HG02970 (cell line): Measurements from ENCODE around the gene TBX2.
A peak's percentile ranks its signal among the peaks of the same experiment; 100 is the strongest.

Source experiments
- ATAC-seq: cut with Tn5 transposase; IDR thresholded peaks from one replicate; pipeline ENCODE4 v1.9.1; 2021; ENCODE audit warnings: mild to moderate bottlenecking, moderate library complexity, moderate number of reproducible peaks; ENCODE audit not compliant: unreplicated experiment, low FRiP score

TBX2 gene

DNA sequence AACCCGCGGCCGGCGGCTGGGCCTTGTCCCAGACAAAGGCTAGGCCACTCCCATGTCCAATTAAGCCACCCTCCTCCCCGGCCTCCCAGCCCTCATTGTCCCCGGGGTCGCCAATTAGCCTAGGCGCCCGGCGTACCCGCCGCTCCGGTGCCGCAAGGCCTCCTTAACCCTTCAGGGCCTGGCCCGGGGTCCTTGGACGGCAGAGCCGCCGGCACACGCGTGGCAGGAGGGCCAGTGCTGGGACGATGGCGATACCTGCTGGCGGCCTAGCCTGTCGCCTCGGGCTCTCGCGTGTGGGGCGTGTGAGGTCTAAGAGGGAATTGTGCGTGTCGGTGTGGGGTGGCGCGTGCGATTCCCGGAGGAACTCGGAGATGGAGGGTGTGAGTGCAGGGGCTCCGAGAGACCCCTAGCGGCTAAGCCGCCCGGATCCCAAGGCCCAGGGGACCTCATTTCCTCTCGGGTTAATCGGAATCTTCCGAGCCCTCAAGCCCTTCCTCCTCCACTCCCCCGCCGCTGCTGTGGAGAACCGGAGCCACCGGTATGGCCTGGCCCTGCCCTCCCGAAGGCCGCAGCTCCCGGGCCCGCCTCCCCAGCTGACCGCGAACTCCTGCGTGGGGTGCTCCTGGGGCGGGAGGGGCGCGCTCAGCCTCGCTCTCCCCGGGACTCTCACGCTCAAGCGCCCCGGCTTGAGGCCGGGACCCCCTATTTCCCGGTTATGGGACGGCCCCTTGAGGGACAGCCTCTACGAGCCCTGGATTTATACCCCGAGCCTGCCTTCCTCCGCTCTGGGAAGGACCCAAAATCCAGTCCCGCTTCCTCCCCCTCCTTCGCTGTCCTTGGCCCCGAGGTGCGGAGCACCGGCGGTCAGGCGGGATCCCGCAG lies 11.9 kb downstream of the TBX2 start:
- no peak for ATAC-seq

DNA sequence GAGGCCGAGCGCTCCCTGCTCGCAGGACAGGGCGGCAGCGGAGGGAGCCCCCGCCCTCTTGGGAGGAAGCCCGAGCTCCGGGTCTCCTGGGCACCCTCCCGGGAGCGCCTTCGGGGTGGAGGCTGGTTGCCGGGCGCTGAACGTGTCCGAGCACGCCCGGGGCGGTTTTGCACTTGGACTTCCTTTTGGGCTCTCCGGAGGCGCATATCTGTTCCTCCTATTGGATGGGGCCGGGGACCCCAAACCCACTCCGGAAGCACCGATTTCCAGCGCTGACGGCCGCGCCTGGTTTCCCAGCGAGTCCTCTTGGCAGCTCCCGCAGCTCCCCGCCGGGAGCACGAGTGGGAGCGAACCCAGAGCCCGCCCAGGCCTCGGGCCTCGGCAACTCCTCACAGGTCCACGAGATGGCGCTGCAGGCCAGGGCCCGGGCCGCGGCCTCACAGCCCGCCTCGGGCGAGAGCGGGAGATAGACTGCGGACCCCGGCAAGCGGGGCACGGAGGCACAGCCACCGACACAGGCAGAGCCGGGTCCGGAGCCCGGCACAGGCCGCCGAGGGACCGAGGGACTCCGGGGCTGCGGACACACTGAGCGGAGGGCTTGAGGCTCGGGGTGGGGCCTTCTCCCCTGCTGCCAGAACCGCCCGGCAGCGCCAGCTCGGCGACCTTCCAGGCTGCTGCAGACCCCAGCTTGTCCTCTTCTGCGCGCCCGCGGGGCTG lies 12.7 kb downstream of the TBX2 start:
- ATAC-seq: peak; percentile 40

DNA sequence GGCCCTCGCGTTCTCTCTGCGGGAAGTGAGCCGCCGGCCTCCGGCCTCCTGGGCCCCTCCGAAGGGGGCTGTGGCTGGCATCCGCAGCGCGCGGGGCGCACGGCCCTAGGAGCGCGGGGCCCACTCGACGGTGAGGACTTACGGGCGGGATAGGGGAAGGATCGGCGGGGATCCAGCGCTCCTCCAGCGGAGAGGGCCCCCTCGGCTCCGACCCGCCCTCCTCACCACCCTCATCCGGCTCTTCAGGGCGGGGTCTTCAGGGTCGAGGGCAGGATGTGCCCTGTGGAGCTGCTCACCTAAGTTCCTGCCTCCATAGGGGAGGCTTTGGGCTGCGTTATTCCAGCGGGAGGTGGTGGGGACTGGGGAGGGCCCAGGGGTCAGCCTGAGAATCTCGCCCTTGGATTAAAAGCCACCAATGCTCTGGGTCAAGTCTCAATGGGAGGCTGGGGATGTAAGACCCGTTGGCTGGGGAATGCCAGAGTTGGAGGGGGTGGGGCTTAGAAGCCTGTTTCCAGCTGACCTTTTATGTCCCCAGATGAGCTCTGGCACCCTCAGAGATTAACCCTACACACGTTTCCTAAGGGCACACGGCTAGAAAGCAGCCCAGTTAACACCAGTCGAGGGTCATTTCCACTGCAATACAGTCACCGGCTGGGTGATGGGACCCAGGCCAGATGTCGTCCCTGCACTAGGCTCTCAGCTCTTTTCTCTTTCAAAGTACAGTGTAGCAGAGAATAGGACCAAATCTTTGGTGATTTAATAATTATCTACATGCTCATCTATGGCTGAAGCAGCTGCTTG lies 13.4 kb downstream of the TBX2 start:
- no peak for ATAC-seq

DNA sequence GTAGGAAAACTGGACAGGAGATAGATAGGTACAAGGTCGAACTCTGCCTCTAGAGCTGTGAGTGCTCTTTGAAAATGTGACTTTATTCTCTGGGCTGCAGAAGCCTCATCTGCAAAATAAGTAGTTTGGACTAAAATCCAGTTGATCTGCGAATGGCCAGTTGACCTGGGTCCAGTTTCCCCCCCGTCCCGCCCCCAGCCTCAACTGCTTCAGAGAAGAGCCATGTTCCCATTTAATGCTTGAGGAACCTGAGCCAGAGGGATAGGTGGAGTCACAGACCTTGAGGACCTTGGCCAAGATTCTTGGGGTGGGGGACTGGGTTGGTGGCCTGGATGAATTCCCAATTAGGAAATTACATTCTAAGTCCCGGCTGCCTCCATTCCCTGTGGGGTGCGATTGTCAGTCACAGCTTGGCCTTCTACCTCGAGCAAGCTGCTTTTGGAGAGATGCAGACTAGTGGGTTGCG lies 14.1 kb downstream of the TBX2 start:
- no peak for ATAC-seq

DNA sequence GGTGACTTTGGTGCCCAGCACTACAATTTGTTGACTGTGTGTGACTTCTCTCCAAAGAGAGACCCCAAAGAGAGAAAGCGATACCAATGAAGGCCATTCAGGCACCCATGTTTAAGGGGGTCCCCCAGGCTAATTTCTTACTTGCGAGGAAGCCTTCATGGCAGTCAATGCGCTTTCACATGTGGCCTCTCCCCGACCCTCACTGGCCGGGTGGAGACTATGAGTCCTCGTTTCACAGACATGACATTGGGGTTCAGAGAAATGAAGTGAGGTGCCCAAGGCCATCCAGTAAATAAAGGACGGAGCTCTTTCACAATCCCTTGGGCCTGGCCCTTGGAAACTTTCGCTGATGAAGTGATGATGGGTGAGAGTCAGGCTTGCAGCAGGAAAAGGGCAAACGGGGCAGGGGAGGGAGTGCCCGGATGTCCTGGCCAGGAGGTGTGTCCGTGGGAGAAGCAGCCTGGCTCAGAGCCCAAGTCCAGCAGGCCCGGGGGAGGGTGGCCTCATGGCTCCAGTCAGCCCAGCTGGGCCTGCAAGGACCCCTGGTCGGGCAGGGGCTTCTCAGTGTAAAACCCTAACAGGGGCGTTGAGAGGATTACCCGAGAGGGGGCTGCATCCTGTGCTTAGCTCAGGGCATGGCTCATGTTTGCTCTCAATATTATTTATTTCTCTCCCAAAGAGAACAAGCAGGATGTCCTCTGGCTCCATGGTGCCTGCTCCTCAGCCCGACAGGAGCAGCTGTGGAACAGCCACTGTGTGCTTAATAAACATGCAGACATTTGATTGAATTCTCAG lies 14.7 kb downstream of the TBX2 start:
- no peak for ATAC-seq

DNA sequence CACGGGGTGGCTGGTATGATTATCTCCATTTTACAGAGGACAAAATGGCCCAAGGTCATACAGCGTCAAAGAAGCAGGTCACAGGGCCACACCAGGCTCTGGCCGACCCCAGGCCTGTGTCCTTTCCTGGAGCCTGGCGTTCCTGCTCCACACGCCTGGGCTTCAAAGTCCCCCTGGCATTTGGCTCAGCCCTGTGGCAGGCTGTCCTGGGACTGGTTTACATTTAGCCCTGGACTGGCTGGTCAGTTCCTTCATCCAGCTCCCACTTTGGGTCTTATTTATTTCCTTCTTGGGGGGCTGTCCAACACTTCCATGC lies 15.3 kb downstream of the TBX2 start:
- ATAC-seq: no peak

DNA sequence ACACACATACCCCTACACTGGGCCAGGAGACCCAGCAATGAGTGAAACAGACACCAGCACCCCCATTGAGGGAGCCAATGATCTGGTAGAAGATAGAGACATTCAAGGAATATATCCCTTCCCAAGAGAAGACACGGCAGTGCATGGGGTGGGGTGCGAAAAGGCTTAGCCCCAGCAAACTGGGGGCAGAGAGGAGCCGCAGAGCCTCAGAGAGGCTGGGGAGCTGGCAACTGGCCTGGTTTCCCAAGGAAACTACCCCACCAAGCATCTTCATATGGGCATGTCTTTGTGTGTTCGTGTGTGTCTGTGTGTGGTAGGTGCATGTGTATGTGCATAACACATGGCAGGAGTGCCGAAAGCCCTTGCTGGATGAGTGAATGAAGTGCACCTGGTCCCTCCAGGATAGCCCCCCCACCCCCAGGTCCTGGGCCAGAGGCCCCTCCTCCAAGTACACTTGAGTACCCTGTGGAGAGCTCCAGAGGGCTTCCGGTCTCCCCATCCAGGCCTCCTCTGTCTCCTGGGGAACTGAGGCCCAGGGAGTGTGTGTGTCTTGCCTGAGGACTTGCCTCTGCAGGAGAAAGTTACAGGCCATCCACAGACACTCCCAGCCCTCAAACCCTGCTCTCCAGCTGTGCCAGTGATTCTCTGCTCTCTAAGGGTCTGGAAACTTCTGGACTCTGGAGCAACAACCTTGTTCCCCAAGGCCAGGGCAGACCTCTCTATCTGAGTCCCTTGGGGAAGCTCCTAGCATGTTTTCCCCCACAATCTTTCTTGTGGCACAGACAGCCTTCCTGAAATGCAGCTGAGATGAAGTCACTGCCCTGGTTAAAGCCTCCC lies 15.9 kb downstream of the TBX2 start:
- ATAC-seq: no peak

DNA sequence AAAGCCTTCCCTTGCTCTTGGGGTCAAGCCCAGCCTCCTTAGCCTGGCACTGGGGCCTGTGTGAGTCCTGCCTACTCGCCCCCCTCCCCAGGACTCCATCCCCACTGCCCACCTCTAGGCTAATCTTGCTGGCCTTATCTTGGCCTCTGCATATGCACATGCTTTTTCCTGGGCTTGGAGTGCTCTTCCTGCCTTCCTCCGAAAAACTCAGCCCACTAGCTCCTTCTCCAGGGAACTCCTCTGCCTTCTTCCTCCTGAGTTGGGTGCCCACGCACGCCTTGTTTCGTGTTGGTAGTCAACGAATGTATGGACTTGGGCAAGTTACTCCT lies 16.5 kb downstream of the TBX2 start:
- no peak for ATAC-seq

DNA sequence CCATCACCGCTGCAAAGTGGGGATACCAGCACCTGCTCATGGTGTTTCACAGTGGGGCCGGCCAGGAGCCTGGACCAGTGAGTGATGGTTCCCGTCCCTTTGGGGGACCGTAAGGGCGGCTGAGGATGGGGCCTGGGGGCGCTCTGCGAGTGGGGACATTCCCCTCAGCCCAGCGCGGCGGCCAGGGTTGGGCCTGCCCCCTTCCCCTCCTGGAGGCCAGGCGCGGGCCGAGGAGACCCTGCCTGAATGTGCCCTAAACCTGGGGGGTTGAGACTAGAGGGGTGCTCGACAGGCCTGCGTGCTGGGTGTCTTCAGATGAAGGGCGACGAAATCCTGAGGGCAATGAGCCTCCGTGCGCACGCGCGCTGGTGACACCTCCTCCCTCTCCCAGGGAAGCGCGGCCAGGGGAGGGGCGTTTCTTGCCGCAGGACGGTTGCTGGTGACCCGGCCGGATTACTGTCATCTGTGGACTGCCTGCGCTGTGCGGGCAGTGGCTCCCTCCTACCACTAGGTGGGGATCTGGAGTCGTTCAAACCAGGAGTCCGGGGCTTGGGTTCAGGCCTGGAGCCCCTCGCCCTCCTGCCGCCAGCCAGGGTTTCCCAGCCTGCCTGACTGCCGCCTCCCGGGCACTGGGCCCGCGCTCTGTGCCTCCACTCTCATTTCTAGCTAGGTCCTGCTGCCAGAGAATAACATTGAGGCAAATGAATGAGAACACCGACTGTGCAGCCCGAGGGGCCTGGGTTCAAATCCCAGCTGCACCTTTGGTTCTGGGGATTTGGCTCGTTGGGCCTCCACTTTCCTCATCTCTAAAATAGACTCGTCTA lies 17.1 kb downstream of the TBX2 start:
- no peak for ATAC-seq

DNA sequence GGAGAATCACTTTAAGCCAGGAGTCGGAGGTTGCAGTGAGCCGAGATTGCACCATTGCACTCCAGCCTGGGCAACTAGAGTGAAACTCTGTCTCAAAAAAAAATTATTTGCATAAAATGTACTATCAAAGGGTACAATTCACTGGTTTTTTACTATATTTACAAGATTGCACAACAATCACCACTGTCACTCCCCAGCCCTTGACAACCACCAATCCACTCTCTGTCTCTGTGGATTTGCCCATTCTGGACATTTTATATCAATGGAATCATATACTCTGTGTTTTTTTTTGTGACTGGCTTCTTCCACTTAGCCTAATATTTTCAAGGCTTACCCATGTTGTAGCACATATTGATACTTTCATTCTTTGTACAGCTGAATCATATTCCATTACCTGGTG lies 18.8 kb downstream of the TBX2 start:
- ATAC-seq: no peak

DNA sequence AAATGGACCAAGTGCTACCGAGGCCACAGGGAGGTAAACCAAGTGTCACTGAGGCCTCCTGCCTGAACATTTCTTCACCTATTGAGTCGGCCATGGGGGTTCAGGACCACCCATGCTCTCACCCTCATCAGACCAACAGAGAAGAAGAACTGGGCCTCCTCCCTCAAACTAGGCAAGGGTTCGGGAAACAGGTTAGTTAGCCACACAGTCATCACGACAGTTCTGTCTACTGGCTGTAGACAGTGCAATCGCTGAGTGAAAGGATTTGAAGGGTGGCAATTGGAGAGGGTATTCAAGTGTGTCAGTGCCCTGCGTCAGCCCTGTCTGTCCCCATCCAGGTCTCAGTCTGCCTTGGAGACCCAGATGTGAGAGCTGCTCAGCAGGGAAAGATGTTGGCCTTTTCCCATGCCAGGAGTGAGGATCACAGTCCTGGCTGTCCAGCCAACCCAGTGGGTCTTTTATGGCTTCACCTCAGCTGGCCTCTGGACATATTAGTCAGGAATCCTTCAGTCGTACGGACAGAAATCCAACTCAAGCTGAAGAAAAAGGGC lies 19.9 kb downstream of the TBX2 start:
- no peak for ATAC-seq

DNA sequence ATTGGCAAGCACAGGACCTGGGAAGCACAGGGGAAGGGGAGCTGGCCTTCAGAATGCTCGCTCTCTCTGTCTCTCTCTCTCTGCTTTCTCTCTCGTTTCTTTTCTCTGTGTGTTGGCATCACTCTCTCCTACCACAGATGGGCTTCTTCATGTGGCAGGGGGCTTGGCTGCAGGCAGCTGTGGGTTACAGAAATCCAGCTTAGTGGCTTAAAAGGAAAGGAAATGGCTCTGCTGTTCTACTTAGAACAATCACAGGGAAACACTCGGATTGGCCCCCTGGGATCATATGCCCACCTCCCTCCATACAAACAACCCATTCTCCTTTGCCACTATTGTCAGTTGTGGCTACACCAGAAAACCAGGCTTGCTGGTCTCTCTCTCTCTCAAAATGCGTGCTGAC lies 20.4 kb downstream of the TBX2 start:
- no peak for ATAC-seq

DNA sequence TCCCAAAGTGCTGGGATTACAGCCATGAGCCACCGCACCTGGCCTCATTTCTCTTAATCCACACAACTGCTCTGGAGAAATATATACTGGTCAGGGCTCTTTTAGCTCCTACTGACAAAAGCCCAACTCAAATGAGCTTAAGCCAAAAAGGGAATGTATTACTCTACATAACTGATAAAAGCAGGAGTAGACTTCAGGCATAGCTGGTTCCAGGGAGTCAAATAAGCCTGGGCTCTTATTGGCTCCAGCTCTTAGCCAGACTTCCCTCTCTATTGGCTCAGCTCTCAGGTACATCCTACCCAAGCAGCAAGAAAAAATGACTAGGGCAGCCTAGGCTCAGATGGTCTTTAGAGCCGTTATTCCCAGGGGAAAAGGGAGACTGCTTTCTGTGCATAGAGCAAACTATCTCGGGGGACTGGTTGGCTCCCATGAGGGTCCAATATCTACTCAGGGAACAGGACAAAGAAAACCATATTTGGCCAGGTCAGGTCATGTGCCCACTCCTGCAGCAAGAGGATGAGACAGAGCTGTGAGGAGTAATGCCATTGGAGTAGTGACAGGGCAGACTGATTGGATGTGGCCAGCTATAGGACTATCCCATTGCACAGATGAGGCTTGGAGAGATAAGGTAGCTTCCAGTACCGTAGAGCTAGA lies 21.2 kb downstream of the TBX2 start:
- no peak for ATAC-seq

DNA sequence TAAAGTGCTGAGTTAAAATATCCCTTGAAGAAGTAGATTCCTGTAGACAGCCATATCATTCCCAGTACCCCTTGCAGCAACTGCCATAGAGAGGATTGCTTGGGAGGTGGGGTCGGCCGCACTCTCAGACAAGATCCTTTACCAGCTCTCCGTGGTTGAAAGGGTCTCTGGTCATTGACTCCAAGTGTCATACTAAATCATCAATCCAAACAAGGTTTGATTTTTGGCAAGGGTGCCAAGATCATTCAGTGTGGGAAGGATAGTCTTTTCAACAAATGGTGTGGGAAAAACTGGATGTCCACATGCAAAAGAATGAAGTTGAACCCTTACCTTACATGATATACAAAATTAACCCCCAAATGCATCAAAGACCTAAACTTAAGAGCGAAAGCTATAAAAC lies 21.8 kb downstream of the TBX2 start:
- ATAC-seq: no peak

DNA sequence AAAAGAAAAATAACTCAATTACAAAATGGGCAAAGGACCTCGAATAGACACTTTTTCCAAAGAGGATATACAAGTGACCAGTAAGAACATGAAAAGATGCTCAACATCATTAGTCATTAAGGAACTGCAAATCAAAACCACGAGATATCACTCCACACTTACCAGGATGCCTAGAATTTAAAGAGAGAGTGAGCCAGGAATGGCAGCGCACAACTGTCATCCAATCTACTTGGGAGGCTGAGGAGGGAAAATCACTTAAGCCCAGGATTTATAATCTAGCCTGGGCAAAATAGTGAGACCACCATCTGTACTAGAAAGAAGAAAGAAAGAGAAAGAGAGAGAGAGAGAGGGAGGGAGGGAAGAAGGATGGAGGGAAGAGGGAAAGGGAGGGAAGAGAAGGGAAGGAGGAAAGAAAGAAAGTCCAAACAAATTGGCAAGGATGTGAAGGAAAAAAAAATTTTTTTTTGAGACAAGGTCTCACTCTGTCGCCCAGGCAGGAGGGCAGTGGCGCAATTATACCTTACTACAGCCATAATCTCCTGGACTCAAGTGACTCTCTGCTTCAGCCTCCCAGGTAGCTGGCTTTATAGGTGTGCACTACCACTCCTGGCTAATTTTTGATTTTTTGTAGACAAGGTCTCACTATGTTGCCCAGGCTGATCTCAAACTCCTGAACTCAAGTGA lies 22.6 kb downstream of the TBX2 start:
- no peak for ATAC-seq

DNA sequence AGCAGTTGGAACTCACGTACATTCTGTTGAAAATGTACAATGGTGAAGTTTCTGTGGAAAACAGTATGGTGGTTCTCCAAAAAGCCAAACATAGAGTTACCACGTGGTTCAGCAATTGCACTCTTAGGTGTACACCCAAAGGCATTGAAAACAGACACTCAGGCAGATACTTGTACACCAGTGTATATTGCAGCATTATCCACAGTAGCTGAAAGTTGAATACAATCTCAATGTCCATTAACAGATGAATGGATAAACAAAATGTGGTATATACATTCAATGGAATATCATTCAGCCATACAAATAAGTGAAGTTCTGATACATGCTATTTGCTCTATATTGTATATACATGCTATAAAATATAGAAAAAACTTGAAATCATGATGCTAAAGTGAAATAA lies 23.2 kb downstream of the TBX2 start:
- no peak for ATAC-seq

DNA sequence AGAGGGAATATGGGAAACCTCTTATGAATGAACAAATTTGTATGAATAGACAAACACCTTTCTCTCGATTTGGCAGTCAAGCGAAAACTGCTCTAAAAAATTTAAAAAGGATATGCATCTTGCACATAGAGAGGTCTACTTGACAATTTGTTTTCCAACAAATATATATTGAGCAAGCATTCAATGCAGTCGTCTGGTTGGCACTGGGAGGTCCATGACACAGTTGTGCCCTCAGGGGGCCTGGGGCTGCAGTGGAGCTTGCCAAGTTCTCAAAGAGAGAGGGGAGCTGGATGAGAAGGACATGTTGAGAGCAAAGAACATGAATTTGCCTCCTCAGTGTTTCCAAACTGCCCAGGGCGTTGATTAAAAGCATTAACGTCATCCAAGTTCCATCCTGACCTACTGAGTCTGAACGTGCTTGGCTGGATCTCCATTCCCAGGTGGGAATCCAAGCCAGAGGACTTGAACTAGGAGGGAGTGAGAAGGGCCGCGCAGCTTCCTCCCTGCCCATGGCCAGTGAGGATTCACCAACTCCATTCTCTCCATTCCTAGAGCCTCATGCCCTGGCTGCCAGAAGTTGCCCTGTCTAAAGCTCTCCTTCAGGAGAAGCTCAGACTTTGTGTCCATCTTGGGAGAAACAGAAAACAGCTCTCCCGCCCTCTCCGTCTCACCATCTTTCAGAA lies 24.5 kb downstream of the TBX2 start:
- no peak for ATAC-seq
